HCT116 (cell line): Measurements from ENCODE around the gene CAMK2D. TPM values are rescaled to one million over a fixed set of nuclear protein-coding genes. Genes with fewer than 3 reads are reported as not detected.

Experiments used
- ATAC-seq: fragments of 200-7000 bp; cut with Tn5 transposase; 2 replicates; pipeline ENCODE4 v1.9.1; 2020; ENCODE audit warnings: mild to moderate bottlenecking, moderate library complexity
- BruUV-seq: library from RNA; stranded (reverse); fragments of 400-500 nt; replicated peaks from 2 replicates; lab custom pipeline; 2021; lab: Mats Ljungman, UMichigan
- CTCF ChIA-PET: fragments of 300-600 bp; sonication (Branson Sonifier 250); formaldehyde crosslinking; loops from one replicate; lab custom pipeline; 2021; ENCODE audit warnings: antibody characterized with exemption; lab: Charles Lee
- POLR2A ChIA-PET: fragments of 300-600, 350-600 bp; sonication (Branson Sonifier 250); formaldehyde crosslinking; loops from one replicate; lab custom pipeline; 2021; ENCODE audit warnings: antibody characterized with exemption; lab: Charles Lee
- RAD21 ChIA-PET, 2 experiments: fragments of 300-600 bp; sonication (Branson Sonifier 250); formaldehyde crosslinking; loops; one replicate each; lab custom pipeline; 2023; ENCODE audit warnings: low total read pairs in 2 of 2; ENCODE audit not compliant: uncharacterized antibody in 2 of 2, unreplicated experiment in 2 of 2, low non-redundant PET in 1 of 2; lab: Charles Lee
- DNase-seq: peaks from one replicate; pipeline ENCODE4 v3.0.0-alpha.2; 2010; ENCODE audit warnings: low read depth, low spot score
- H2AFZ ChIP-seq: fragments of 200-600 bp; shearing (Covaris generic), sonication (generic); 2 replicates; pipeline ENCODE4 v1.6.1; 2017; ENCODE audit warnings: low read depth, mixed run types, mixed read lengths, antibody characterized with exemption, low read length; ENCODE audit not compliant: poor library complexity, severe bottlenecking
- H3K27ac ChIP-seq: 2 replicates; pipeline ENCODE4 v1.5.1; 2012; ENCODE audit warnings: low read depth, low read length
- H3K27me3 ChIP-seq: fragments of 200-600 bp; sonication (generic); 2 replicates; pipeline ENCODE4 v1.6.1; 2016; ENCODE audit warnings: mixed run types, low read length, mixed read lengths; ENCODE audit not compliant: insufficient read depth
- H3K36me3 ChIP-seq, 2 experiments: fragments of 200-500 bp in 1 of 2; fragments of 200-600 bp in 1 of 2; sonication (Bioruptor generic) in 1 of 2; sonication (generic) in 1 of 2; 2 replicates each; pipeline versions ENCODE4 v1.5.1 to v1.6.1; 2014 to 2016; ENCODE audit warnings: low read length in 2 of 2, inconsistent platforms in 1 of 2, mixed read lengths in 1 of 2, mixed run types in 1 of 2; ENCODE audit not compliant: insufficient read depth in 2 of 2, control insufficient read depth in 1 of 2
- H3K4me1 ChIP-seq, 2 experiments: fragments of 200-600 bp in 1 of 2; sonication (generic) in 1 of 2; 2 replicates each; pipeline versions ENCODE4 v1.5.1 to v1.6.1; 2012 to 2017; ENCODE audit warnings: low read length in 2 of 2, inconsistent platforms in 1 of 2, mild to moderate bottlenecking in 1 of 2, mixed read lengths in 1 of 2, mixed run types in 1 of 2, moderate library complexity in 1 of 2; ENCODE audit not compliant: insufficient read depth in 2 of 2, control insufficient read depth in 1 of 2
- H3K4me2 ChIP-seq: fragments of 200-600 bp; sonication (generic); 2 replicates; pipeline ENCODE4 v1.6.1; 2017; ENCODE audit warnings: mixed run types, low read length, mixed read lengths
- H3K4me3 ChIP-seq, 2 experiments: fragments of 200-600 bp in 1 of 2; sonication (generic) in 1 of 2; replicated peaks in 1 of 2; 2 replicates each; pipeline ENCODE4 v1.5.1; 2011 to 2016; ENCODE audit warnings: low read length in 2 of 2, control low read depth in 1 of 2, low read depth in 1 of 2, mild to moderate bottlenecking in 1 of 2, mixed read lengths in 1 of 2, mixed run types in 1 of 2
- H3K79me2 ChIP-seq: fragments of 200-600 bp; sonication (generic); 2 replicates; pipeline ENCODE4 v1.6.1; 2017; ENCODE audit warnings: mild to moderate bottlenecking, mixed run types, low read length, moderate library complexity, mixed read lengths; ENCODE audit not compliant: insufficient read depth
- H3K9ac ChIP-seq: fragments of 200-600 bp; sonication (generic); 2 replicates; pipeline ENCODE4 v1.6.1; 2016; ENCODE audit warnings: low read length, mixed read lengths
- H3K9me2 ChIP-seq: fragments of 200-600 bp; sonication (generic), shearing (Covaris generic); 2 replicates; pipeline ENCODE4 v1.6.1; 2017; ENCODE audit warnings: mixed run types, mild to moderate bottlenecking, moderate library complexity; ENCODE audit not compliant: insufficient read depth
- H3K9me3 ChIP-seq, 2 experiments: fragments of 200-500 bp in 1 of 2; fragments of 200-600 bp in 1 of 2; sonication (Bioruptor generic) in 1 of 2; sonication (generic) in 1 of 2; 2 replicates each; pipeline ENCODE4 v1.6.1; 2014 to 2017; ENCODE audit warnings: low read length in 2 of 2, mixed read lengths in 2 of 2, inconsistent platforms in 1 of 2, low read depth in 1 of 2, mild to moderate bottlenecking in 1 of 2, mixed run types in 1 of 2, moderate library complexity in 1 of 2; ENCODE audit not compliant: control insufficient read depth in 1 of 2, insufficient read depth in 1 of 2
- H4K20me1 ChIP-seq: fragments of 200-600 bp; sonication (generic), shearing (Covaris generic); 2 replicates; pipeline ENCODE4 v1.6.1; 2017; ENCODE audit warnings: mixed run types, mild to moderate bottlenecking, moderate library complexity; ENCODE audit not compliant: insufficient read depth
- CBX3 ChIP-seq: IDR thresholded peaks from 2 replicates; pipeline ENCODE4 v1.6.1; 2012; ENCODE audit warnings: low read depth
- CEBPB ChIP-seq: IDR thresholded peaks from 2 replicates; pipeline ENCODE4 v1.6.1; 2012; ENCODE audit warnings: low read depth
- EGR1 ChIP-seq: IDR thresholded peaks from 2 replicates; pipeline ENCODE4 v1.6.1; 2012; ENCODE audit warnings: low read depth
- ELF1 ChIP-seq: IDR thresholded peaks from 2 replicates; pipeline ENCODE4 v1.6.1; 2012; ENCODE audit warnings: low read depth, borderline replicate concordance
- EZH2 ChIP-seq: fragments of 200-600 bp; sonication (generic); IDR thresholded peaks from 2 replicates; pipeline ENCODE4 v1.6.1; 2017; ENCODE audit warnings: antibody characterized with exemption, mixed run types
- POLR2A ChIP-seq: IDR thresholded peaks from 2 replicates; pipeline ENCODE4 v1.7.0; 2011; ENCODE audit warnings: borderline replicate concordance; ENCODE audit not compliant: insufficient read depth, insufficient read length; ENCODE audit errors: extremely low read depth
- POLR2AphosphoS5 ChIP-seq: IDR thresholded peaks from 2 replicates; pipeline ENCODE4 v1.6.1; 2011; ENCODE audit warnings: mild to moderate bottlenecking, low read depth, low read length, moderate library complexity
- RAD21 ChIP-seq: IDR thresholded peaks from 2 replicates; pipeline ENCODE4 v1.6.1; 2012; ENCODE audit warnings: low read depth, mild to moderate bottlenecking
- SIN3A ChIP-seq: IDR thresholded peaks from 2 replicates; pipeline ENCODE4 v1.6.1; 2012; ENCODE audit warnings: low read depth
- SP1 ChIP-seq: IDR thresholded peaks from 2 replicates; pipeline ENCODE4 v1.6.1; 2012; ENCODE audit warnings: low read depth
- TCF7L2 ChIP-seq: IDR thresholded peaks from 2 replicates; pipeline ENCODE4 v1.7.0; 2011; ENCODE audit warnings: borderline replicate concordance, inconsistent platforms; ENCODE audit not compliant: insufficient read depth, insufficient read length; ENCODE audit errors: extremely low read depth
- YY1 ChIP-seq: IDR thresholded peaks from 2 replicates; pipeline ENCODE4 v1.6.1; 2011; ENCODE audit warnings: low read length, low read depth, moderate library complexity, mild to moderate bottlenecking; ENCODE audit not compliant: insufficient replicate concordance; ENCODE audit errors: extremely low read depth
- ZFX ChIP-seq: fragments of 450-650 bp; IDR thresholded peaks from 2 replicates; pipeline ENCODE4 v1.6.1; 2017
- ZNF274 ChIP-seq: fragments of 200-500 bp; sonication (Bioruptor generic); IDR thresholded peaks from 2 replicates; pipeline ENCODE4 v1.6.1; 2014; ENCODE audit warnings: mild to moderate bottlenecking, low read depth, low read length, inconsistent platforms
- intact Hi-C: fragments of 100-400 bp; cut with micrococcal nuclease; formaldehyde crosslinking; loops from 2 replicates; pipeline ENCODE4 v1.10.0; 2022
- total RNA-seq: library from RNA; stranded (reverse); gene quantifications from one replicate; pipeline ENCODE4 v1.2.1, GENCODE V29; 2021; ENCODE audit not compliant: unreplicated experiment
- TF ChIP-seq, protein P1 (sequence below): IDR thresholded peaks from 2 replicates; pipeline ENCODE4 v1.6.1; 2012
- TF ChIP-seq, protein P2 (sequence below): IDR thresholded peaks from 2 replicates; pipeline ENCODE4 v1.6.1; 2012
- TF ChIP-seq, protein P3 (sequence below): IDR thresholded peaks from 2 replicates; pipeline ENCODE4 v1.6.1; 2012; ENCODE audit warnings: low read depth
- TF ChIP-seq, protein P4 (sequence below): IDR thresholded peaks from 2 replicates; pipeline ENCODE4 v1.6.1; 2011; ENCODE audit warnings: mild to moderate bottlenecking, low read length, moderate library complexity; ENCODE audit not compliant: insufficient replicate concordance; ENCODE audit errors: extremely low read depth

Gene CAMK2D
- total RNA-seq, 1 experiment from 2014 or later = 67.0 TPM

DNA sequence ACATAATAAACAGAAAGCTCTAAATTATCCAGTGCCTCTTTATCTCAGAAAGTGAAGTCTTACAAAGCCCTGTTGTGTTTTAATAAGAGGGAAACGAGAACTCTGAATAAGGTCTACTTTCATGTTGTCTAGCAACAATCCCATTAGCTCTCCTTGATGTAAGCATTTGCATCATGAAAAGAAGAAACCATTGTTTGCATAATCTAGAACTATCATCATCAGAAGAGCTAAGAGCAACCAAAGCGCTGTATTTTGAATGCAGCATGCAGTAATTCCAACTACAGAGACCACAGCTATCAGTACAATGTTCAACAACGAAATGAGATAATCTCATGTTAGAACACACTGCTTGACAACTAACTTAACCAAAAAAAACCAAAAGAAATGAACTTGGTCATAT, 257.1 kb downstream of the CAMK2D start:
- BruUV-seq = no TSS peak
- H2AFZ ChIP-seq = no peak overlapping the region
- RAD21 ChIA-PET = no interaction called here

More for the DNA sequence above, 257.1 kb downstream of the CAMK2D start:
- H3K79me2 ChIP-seq = no peaks in the 10 kb centered on the region
- H3K27ac ChIP-seq = no peak overlapping the region
- POLR2A ChIA-PET = no interaction called here
- no peak overlapping the region for H3K9ac ChIP-seq
- TF ChIP-seq SIN3A (no peak), CEBPB (no peak), EZH2 (no peak), RAD21 (no peak), POLR2A (no peak), ZNF274 (no peak), SP1 (no peak), EGR1 (no peak), ZFX (no peak), CBX3 (no peak), TCF7L2 (no peak), POLR2AphosphoS5 (no peak), ELF1 (no peak), YY1 (no peak)
- TF ChIP-seq, protein P1, sequence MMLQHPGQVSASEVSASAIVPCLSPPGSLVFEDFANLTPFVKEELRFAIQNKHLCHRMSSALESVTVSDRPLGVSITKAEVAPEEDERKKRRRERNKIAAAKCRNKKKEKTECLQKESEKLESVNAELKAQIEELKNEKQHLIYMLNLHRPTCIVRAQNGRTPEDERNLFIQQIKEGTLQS = no peak
- TF ChIP-seq, protein P2, sequence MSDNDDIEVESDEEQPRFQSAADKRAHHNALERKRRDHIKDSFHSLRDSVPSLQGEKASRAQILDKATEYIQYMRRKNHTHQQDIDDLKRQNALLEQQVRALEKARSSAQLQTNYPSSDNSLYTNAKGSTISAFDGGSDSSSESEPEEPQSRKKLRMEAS = no peak
- TF ChIP-seq, protein P3, sequence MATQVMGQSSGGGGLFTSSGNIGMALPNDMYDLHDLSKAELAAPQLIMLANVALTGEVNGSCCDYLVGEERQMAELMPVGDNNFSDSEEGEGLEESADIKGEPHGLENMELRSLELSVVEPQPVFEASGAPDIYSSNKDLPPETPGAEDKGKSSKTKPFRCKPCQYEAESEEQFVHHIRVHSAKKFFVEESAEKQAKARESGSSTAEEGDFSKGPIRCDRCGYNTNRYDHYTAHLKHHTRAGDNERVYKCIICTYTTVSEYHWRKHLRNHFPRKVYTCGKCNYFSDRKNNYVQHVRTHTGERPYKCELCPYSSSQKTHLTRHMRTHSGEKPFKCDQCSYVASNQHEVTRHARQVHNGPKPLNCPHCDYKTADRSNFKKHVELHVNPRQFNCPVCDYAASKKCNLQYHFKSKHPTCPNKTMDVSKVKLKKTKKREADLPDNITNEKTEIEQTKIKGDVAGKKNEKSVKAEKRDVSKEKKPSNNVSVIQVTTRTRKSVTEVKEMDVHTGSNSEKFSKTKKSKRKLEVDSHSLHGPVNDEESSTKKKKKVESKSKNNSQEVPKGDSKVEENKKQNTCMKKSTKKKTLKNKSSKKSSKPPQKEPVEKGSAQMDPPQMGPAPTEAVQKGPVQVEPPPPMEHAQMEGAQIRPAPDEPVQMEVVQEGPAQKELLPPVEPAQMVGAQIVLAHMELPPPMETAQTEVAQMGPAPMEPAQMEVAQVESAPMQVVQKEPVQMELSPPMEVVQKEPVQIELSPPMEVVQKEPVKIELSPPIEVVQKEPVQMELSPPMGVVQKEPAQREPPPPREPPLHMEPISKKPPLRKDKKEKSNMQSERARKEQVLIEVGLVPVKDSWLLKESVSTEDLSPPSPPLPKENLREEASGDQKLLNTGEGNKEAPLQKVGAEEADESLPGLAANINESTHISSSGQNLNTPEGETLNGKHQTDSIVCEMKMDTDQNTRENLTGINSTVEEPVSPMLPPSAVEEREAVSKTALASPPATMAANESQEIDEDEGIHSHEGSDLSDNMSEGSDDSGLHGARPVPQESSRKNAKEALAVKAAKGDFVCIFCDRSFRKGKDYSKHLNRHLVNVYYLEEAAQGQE = no peak
- TF ChIP-seq, protein P4, sequence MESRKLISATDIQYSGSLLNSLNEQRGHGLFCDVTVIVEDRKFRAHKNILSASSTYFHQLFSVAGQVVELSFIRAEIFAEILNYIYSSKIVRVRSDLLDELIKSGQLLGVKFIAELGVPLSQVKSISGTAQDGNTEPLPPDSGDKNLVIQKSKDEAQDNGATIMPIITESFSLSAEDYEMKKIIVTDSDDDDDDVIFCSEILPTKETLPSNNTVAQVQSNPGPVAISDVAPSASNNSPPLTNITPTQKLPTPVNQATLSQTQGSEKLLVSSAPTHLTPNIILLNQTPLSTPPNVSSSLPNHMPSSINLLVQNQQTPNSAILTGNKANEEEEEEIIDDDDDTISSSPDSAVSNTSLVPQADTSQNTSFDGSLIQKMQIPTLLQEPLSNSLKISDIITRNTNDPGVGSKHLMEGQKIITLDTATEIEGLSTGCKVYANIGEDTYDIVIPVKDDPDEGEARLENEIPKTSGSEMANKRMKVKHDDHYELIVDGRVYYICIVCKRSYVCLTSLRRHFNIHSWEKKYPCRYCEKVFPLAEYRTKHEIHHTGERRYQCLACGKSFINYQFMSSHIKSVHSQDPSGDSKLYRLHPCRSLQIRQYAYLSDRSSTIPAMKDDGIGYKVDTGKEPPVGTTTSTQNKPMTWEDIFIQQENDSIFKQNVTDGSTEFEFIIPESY = no peak
- peaks cover 0 to 2% of the 10 kb centered on the region in 2 experiments; a peak in 1 of 4 replicates for H3K36me3 ChIP-seq
- intact Hi-C loops = no loop called here
- H3K27me3 ChIP-seq = no peaks in the 10 kb centered on the region
- no peak for ATAC-seq
- no peaks in the 10 kb centered on the region for H4K20me1 ChIP-seq
- CTCF ChIA-PET = no interaction called here
- H3K9me2 ChIP-seq = no peaks in the 10 kb centered on the region
- H3K4me3 ChIP-seq = no peak overlapping the region
- H3K4me2 ChIP-seq = no peak overlapping the region
- H3K9me3 ChIP-seq = no peaks in the 10 kb centered on the region
- no peaks in the 10 kb centered on the region for H3K4me1 ChIP-seq
- DNase-seq = no peak
